GM21423 (cell line): ENCODE data around the gene BIRC6.
"Not testable (repeated sequence)": the region's sequence is repeated elsewhere in the genome, so short reads cannot be mapped to it uniquely, and the experiment has no call there.

ENCODE experiments used
- ATAC-seq: cut with Tn5 transposase; IDR thresholded peaks from one replicate; pipeline ENCODE4 v1.9.1; 2021; ENCODE audit warnings: mild to moderate bottlenecking, moderate library complexity; ENCODE audit not compliant: unreplicated experiment

BIRC6 gene

GRCh38 chr2:32356681-32357317 is at the start of gene BIRC6:
Gene BIRC6, plus strand, starts transcription at chr2:32357023. Its CDS starts 139 bp downstream, at chr2:32357162.
- ATAC-seq: peak; percentile 82

GRCh38 chr2:32310577-32310976 is 46.2 kb upstream of the BIRC6 start:
- no peak for ATAC-seq

- ATAC-seq: no peak
Observed at GRCh38 chr2:32314886-32315285, 41.9 kb upstream of the BIRC6 start.

GRCh38 chr2:32328679-32329078 is 28.1 kb upstream of the BIRC6 start:
- not testable (repeated sequence) for ATAC-seq

- not testable (repeated sequence) for ATAC-seq
Observed at GRCh38 chr2:32329180-32329980, 27.4 kb upstream of the BIRC6 start.

GRCh38 chr2:32330136-32330535 is 26.7 kb upstream of the BIRC6 start:
- ATAC-seq: no peak

- ATAC-seq: no peak
Observed at GRCh38 chr2:32342801-32343200, 14.0 kb upstream of the BIRC6 start.

- not testable (repeated sequence) for ATAC-seq
Observed at GRCh38 chr2:32350797-32351196, 6.0 kb upstream of the BIRC6 start.

GRCh38 chr2:32355976-32356680 is 695 bp upstream of the BIRC6 start:
- ATAC-seq: no peak

- ATAC-seq: peak; percentile 5
Observed at GRCh38 chr2:32357318-32358110, 691 bp downstream of the BIRC6 start.

GRCh38 chr2:32358111-32358482 is 1.3 kb downstream of the BIRC6 start:
- no peak for ATAC-seq

- ATAC-seq: no peak
Observed at GRCh38 chr2:32360416-32360815, 3.6 kb downstream of the BIRC6 start.

- ATAC-seq: not testable (repeated sequence)
Observed at GRCh38 chr2:32362997-32363396, 6.2 kb downstream of the BIRC6 start.

- ATAC-seq: peak; percentile 73
Observed at GRCh38 chr2:32363597-32363996, 6.8 kb downstream of the BIRC6 start.

GRCh38 chr2:32364290-32364689 is 7.5 kb downstream of the BIRC6 start:
- not testable (repeated sequence) for ATAC-seq

GRCh38 chr2:32365679-32366078 is 8.9 kb downstream of the BIRC6 start:
- ATAC-seq: not testable (repeated sequence)

GRCh38 chr2:32366595-32366994 is 9.8 kb downstream of the BIRC6 start:
- ATAC-seq: no peak

- ATAC-seq: no peak
Observed at GRCh38 chr2:32369222-32369621, 12.4 kb downstream of the BIRC6 start.

- ATAC-seq: not testable (repeated sequence)
Observed at GRCh38 chr2:32370942-32371341, 14.1 kb downstream of the BIRC6 start.

- ATAC-seq: no peak
Observed at GRCh38 chr2:32372519-32373182, 15.8 kb downstream of the BIRC6 start.
